GM12878 (cell line): ENCODE data around the gene SIRT2.

Source experiments
- POLR2AphosphoS5 ChIP-seq: IDR thresholded peaks from 2 replicates; pipeline ENCODE4 v1.6.1; 2011; ENCODE audit warnings: mild to moderate bottlenecking, low read length, inconsistent platforms
- RAD51 ChIP-seq: fragments of 450-650 bp; IDR thresholded peaks from 2 replicates; pipeline ENCODE4 v1.6.1; 2016; ENCODE audit warnings: moderate library complexity, mild to moderate bottlenecking, inconsistent platforms
- RCOR1 ChIP-seq: conservative IDR thresholded peaks from 2 replicates; pipeline ENCODE4 v1.6.1; 2012; ENCODE audit warnings: low read depth, low read length, improper control_type of control experiment

- TF ChIP-seq RAD51 (no peak), POLR2AphosphoS5 (no peak), RCOR1 (no peak)
These were observed 32.0 kb upstream of the SIRT2 start for GRCh38 chr19:38931521-38931793.
